Measurements from ENCODE around the gene ADAT1.

DNA sequence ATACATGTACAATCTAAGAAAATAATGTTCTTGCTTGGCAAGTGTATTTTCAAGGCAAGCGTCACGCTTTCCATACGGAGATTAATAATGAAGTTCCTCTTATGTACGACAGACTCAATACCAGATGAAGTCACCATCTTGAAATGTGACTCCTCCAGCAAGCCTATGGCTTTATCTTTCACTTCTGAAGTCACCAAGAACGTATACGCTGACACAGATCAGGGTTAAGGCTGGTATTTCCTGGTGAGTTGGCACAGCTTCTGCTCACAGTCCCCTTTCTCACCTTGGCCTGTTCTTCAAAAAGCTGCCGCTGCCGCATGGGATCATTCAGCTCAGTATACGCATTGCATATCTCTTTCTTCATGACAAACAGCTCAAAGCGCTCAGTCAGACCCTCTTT, 6.1 kb upstream of the ADAT1 start:
- TF ChIP-seq POLR2A (IDR thresholded peaks at IDR 0.05; ENCODE audit: low read depth, low read length) (no peak), SMAD1 (IDR thresholded peaks at IDR 0.05; ENCODE audit: low read depth, partially characterized antibody) (no peak)

Data from GM12878 (cell line).